ENCODE data around the gene PLEKHA6. TPM values are rescaled to one million over a fixed set of nuclear protein-coding genes. Genes with fewer than 3 reads are reported as not detected.
"Not testable (repeated sequence)": the region's sequence is repeated elsewhere in the genome, so short reads cannot be mapped to it uniquely, and the experiment has no call there.

Gene PLEKHA6
- total RNA-seq, 2 donors from 2014 or later = 24.5 to 49.3 TPM

DNA sequence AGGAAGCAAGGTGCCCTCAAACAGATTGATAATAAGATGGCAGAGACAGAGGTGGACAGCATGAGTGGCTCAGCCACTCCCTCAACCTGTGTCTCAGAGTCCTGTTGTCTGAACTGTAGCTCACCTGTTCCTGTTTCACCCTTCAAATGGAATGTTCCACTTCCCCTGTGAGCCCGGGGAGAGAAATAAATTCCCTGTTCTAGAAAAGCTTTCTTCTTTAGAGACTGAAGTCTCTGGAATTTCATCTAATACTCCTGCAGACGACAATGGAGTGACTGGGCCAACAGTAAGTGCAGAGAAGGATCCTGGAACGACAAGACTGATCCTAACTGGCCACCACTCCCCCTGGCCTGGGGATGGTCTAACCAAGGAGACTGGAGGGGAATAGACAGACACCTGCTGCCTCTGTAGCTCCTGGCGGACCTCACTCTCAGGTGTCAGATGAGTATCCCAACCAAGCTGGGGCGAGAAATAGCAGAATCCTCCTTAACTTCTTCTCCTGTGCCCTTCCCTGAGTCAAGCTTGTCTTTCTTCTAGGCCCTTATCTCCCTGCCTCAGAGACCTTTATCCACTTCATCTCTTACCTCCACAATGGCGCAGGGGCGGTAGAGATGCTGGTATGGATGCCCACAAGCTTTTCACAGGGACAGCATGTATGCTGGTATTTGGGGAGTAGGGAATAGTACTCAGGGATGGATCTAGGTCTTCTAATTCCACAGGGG lies 45.4 kb downstream of the PLEKHA6 start:
- H3K9me3 ChIP-seq = no peaks in the 10 kb centered on the region
- DNase-seq (ENCODE audit: low spot score) = no peak
- H3K27me3 ChIP-seq (replicated peaks; ENCODE audit: insufficient read depth) = no peaks in the 10 kb centered on the region
- 73% methylated on average over 7 of the region's 7 CpGs for WGBS
- no peak overlapping the region for H3K27ac ChIP-seq
- no peaks in the 10 kb centered on the region for H3K36me3 ChIP-seq
- intact Hi-C loops (cut with DNase I) = no loop called here
- no peaks in the 10 kb centered on the region for H3K4me1 ChIP-seq (replicated peaks)
- no peak overlapping the region for H3K4me3 ChIP-seq
- peak; percentile 24 for TF ChIP-seq POLR2AphosphoS5 (IDR thresholded peaks at IDR 0.05)
- peak; percentile 67 for TF ChIP-seq POLR2A (IDR thresholded peaks at IDR 0.05)
- TF ChIP-seq, protein P1, sequence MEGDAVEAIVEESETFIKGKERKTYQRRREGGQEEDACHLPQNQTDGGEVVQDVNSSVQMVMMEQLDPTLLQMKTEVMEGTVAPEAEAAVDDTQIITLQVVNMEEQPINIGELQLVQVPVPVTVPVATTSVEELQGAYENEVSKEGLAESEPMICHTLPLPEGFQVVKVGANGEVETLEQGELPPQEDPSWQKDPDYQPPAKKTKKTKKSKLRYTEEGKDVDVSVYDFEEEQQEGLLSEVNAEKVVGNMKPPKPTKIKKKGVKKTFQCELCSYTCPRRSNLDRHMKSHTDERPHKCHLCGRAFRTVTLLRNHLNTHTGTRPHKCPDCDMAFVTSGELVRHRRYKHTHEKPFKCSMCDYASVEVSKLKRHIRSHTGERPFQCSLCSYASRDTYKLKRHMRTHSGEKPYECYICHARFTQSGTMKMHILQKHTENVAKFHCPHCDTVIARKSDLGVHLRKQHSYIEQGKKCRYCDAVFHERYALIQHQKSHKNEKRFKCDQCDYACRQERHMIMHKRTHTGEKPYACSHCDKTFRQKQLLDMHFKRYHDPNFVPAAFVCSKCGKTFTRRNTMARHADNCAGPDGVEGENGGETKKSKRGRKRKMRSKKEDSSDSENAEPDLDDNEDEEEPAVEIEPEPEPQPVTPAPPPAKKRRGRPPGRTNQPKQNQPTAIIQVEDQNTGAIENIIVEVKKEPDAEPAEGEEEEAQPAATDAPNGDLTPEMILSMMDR (IDR thresholded peaks at IDR 0.05) = no peak

DNA sequence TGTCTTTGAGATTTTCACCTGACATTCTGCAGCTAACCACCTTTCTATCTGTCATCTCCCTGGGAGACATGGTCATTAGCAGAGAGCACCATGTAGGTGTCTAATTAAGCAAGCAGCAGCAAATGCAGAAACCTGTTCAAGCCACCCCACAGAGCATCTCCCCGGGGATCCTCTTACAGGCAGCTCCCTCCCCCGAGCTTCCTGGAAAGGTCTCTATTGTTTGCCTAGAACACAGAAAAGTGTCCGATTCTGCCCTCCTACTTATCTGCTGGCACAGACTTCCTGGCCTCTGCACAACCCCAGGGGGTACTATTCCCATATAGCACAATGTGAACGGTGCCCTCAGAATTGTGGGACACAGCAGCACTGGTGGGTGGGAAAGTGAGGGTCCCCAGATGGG lies 46.1 kb downstream of the PLEKHA6 start:
- Histone ChIP-seq H3K36me3 (no peaks in the 10 kb centered on the region), H3K27ac (no peak overlapping the region), H3K4me1 (replicated peaks) (no peaks in the 10 kb centered on the region), H3K9me3 (no peaks in the 10 kb centered on the region), H3K4me3 (no peak overlapping the region), H3K27me3 (replicated peaks; ENCODE audit: insufficient read depth) (no peaks in the 10 kb centered on the region)
- 33% methylated on average over 4 of the region's 4 CpGs for WGBS
- intact Hi-C loops (cut with DNase I) = no loop called here
- TF ChIP-seq POLR2A (IDR thresholded peaks at IDR 0.05) (no peak), POLR2AphosphoS5 (IDR thresholded peaks at IDR 0.05) (no peak)
- TF ChIP-seq, protein P1 (IDR thresholded peaks at IDR 0.05) = no peak
- no peak for DNase-seq (ENCODE audit: low spot score)

DNA sequence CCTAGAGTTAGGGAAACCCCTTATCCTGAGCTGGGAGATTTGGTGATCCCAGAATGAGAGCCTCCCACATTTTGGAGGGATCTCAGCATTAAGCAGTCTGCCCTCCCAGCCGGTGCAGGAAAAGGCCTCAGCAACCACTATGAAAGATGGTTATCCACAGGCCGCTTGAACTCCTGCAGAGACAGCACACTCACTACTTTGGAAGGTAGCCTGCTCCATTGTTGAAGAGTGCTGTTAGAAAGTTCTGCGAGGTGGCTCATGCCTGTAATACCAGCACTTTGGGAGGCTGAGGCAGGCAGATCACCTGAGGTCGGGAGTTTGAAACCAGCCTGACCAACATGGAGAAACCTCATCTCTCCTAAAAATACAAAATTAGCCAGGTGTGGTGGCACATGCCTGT lies 48.8 kb downstream of the PLEKHA6 start:
- intact Hi-C loops (cut with DNase I) = not testable (repeated sequence)
- 96% methylated on average over 4 of the region's 4 CpGs for whole genome bisulfite sequencing

DNA sequence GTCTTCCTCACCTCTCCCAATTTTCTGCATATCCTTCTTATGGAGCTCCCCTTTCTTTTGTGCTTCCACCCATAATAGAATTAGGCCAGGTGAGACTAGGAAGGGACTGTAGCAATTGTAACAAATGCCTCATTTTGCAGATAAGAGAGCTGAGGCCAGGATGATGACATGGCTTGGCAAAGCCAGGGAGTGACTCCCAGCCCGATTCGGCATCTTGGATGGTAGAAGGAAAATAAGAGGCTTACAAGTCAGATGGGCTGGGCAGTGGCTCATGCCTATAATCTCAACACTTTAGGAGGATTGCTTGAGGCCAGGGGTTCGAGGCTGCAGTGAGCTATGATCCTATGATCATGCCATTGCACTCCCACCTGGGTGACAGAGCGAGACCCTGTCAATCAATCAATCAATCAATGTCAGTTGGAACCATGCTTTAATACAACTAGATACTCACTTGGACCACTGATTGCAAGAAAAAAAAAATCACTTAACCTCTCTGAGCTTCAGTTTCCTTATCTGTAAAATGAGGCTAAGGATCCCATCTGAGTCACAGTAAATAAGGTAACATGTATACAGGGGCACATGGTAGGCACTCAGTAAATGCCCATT lies 51.6 kb downstream of the PLEKHA6 start:
- intact Hi-C loops (cut with DNase I) = loop anchor here (5.0 kb wide), 1 partner anchor 51 kb away; no protein-coding TSS in a partner anchor
- H3K27ac ChIP-seq = peak overlapping the region; percentile 38 to 55
- no peaks in the 10 kb centered on the region for H3K27me3 ChIP-seq (replicated peaks; ENCODE audit: insufficient read depth)
- peak overlapping the region; percentile 22 to 27 for H3K4me3 ChIP-seq
- DNase-seq (ENCODE audit: low spot score) = no peak
- 59% methylated on average over 4 of the region's 4 CpGs for WGBS
- no peaks in the 10 kb centered on the region for H3K4me1 ChIP-seq (replicated peaks)
- no peaks in the 10 kb centered on the region for H3K36me3 ChIP-seq
- TF ChIP-seq, protein P1 (IDR thresholded peaks at IDR 0.05) = no peak
- TF ChIP-seq POLR2AphosphoS5 (IDR thresholded peaks at IDR 0.05) = no peak
- TF ChIP-seq POLR2A (IDR thresholded peaks at IDR 0.05) = no peak
- no peaks in the 10 kb centered on the region for H3K9me3 ChIP-seq

More for the DNA sequence above, 48.8 kb downstream of the PLEKHA6 start:
- not testable (repeated sequence) for H3K27me3 ChIP-seq (replicated peaks; ENCODE audit: insufficient read depth); H3K27ac ChIP-seq; DNase-seq (ENCODE audit: low spot score); H3K36me3 ChIP-seq; H3K4me1 ChIP-seq (replicated peaks); H3K9me3 ChIP-seq; H3K4me3 ChIP-seq

DNA sequence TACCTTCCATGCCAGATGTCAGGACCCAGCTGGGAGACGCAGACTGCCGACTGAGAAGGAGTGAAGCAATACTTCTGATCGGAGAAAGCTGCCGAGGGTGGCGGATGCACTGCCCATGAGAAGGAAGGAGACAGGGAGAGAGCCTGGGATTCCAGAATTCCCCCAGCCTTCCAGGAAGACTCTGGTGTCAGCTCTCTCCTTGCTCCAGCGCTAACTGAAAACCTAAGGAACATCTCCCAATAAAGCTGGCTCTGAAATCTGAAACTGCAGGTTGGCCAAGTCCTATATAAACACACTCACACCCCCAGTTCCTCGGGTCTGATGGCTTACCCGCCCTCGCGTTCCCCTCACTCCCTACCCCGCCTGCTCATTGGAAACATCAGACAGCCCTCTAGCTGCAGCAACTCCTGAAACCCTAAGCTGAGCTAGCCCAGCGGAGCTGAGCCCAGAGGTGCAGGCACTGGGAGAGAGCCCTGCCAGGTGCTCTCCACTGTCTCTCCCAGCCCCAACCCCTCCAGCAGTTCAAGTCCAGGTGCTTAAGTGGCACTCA lies 52.3 kb downstream of the PLEKHA6 start:
- WGBS = 13% methylated on average over 12 of the region's 12 CpGs
- Histone ChIP-seq H3K4me1 (replicated peaks) (no peaks in the 10 kb centered on the region), H3K27ac (peak overlapping the region; percentile 38 to 55), H3K9me3 (no peaks in the 10 kb centered on the region), H3K27me3 (replicated peaks; ENCODE audit: insufficient read depth) (no peaks in the 10 kb centered on the region), H3K4me3 (peak overlapping the region; percentile 22 to 27), H3K36me3 (no peaks in the 10 kb centered on the region)
- peak; percentile 83 for DNase-seq (ENCODE audit: low spot score)
- intact Hi-C loops (cut with DNase I) = loop anchor here (5.0 kb wide), 1 partner anchor 50 kb away; no protein-coding TSS in a partner anchor
- TF ChIP-seq, protein P1 (IDR thresholded peaks at IDR 0.05) = peak in 3 of 4 experiments; percentile 53 to 69 (median 62)
- TF ChIP-seq POLR2AphosphoS5 (IDR thresholded peaks at IDR 0.05) (peak; percentile 75), POLR2A (IDR thresholded peaks at IDR 0.05) (peak; percentile 20)

Data from prostate gland (tissue), 2 donors.